ENCODE measurements around the gene UBE2H.

GRCh38 chr7:129783584-129783919, 169.2 kb downstream of the UBE2H start:
- TF ChIP-seq CTCF (IDR thresholded peaks at IDR 0.05) (no peak), SIN3A (IDR thresholded peaks at IDR 0.05; ENCODE audit: borderline replicate concordance, low read depth, low read length) (no peak), POLR2AphosphoS5 (IDR thresholded peaks at IDR 0.05; ENCODE audit: low read depth, low read length) (no peak), SMC3 (IDR thresholded peaks at IDR 0.05; ENCODE audit: low read depth, low read length) (no peak), TCF12 (IDR thresholded peaks at IDR 0.05) (no peak), YY1 (IDR thresholded peaks at IDR 0.05; ENCODE audit: low read depth) (no peak), NFIC (IDR thresholded peaks at IDR 0.05; ENCODE audit: borderline replicate concordance) (no peak), RAD21 (IDR thresholded peaks at IDR 0.05; ENCODE audit: low read length) (no peak), CHD2 (IDR thresholded peaks at IDR 0.05; ENCODE audit: low read length, partially characterized antibody) (no peak), RXRA (IDR thresholded peaks at IDR 0.05; ENCODE audit: borderline replicate concordance, low read depth) (no peak)

All from SK-N-SH (cell line).